Measurements from ENCODE around the gene DCAF16.
"Not testable (repeated sequence)": the region's sequence is repeated elsewhere in the genome, so short reads cannot be mapped to it uniquely, and the experiment has no call there.

DCAF16 gene

GRCh38 chr4:17810260-17811077 lies at the start of gene DCAF16, which contains the start of gene NCAPG:
Gene DCAF16, minus strand, starts transcription at chr4:17810757. Its CDS starts 6,616 bp downstream, at chr4:17804141.
Gene NCAPG, plus strand, starts transcription at chr4:17810979. Its CDS starts 99 bp downstream, at chr4:17811078.
- peak within 1 kb of the TSS; percentile 85 for H3K27ac ChIP-seq

DNA sequence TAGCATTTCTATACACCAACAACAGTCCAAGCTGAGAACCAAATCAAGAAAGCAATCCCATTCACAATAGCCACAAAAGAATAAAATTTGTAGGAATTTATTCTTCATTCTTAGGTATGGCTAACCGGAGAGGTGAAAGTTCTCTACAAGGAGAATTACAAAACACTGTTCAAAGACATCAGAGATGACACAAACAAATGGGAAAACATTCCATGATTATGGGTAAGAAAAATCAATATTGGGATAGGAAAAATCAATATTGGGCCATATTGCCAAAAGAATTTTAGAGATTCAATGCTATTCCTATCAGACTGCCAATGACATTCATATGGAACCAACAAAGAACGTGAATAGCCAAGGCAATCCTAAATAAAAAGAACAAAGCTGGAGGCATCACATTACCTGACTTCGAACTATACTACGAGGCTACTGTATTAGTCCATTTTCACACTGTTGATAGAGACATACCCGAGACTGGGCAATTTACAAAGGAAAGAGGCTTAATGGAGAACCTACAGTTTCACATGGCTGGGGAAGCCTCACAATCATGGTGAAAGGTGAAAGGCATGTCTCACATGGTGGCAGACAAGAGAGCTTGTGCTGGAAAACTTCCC lies 49.3 kb upstream of the DCAF16 start:
- H3K27ac ChIP-seq: no peak overlapping the region
- TF ChIP-seq ZFX (IDR thresholded peaks at IDR 0.05; ENCODE audit: borderline replicate concordance) (no peak), CTCF (IDR thresholded peaks at IDR 0.05) (no peak)

More at GRCh38 chr4:17810260-17811077, at the start of gene DCAF16, which contains the start of gene NCAPG:
- TF ChIP-seq ZFX (IDR thresholded peaks at IDR 0.05; ENCODE audit: borderline replicate concordance) (no peak), CTCF (IDR thresholded peaks at IDR 0.05) (no peak)

- H3K27ac ChIP-seq: no peak overlapping the region
- TF ChIP-seq CTCF (IDR thresholded peaks at IDR 0.05): no peak
- no peak for TF ChIP-seq ZFX (IDR thresholded peaks at IDR 0.05; ENCODE audit: borderline replicate concordance)
These were observed 43.5 kb upstream of the DCAF16 start for GRCh38 chr4:17854036-17854435.

- TF ChIP-seq CTCF (IDR thresholded peaks at IDR 0.05) (no peak), ZFX (IDR thresholded peaks at IDR 0.05; ENCODE audit: borderline replicate concordance) (no peak)
- H3K27ac ChIP-seq: no peak overlapping the region
These were observed 41.4 kb upstream of the DCAF16 start for GRCh38 chr4:17851959-17852358.

DNA sequence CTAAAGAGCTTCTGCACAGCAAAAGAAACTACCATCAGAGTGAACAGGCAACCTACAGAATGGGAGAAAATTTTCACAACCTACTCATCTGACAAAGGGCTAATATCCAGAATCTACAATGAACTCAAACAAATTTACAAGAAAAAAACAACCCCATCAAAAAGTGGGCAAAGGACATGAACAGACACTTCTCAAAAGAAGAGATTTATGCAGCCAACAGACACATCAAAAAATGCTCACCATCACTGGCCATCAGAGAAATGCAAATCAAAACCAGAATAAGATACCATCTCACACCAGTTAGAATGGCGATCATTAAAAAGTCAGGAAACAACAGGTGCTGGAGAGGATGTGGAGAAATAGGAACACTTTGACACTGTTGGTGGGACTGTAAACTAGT lies 39.7 kb upstream of the DCAF16 start:
- not testable (repeated sequence) for H3K27ac ChIP-seq

DNA sequence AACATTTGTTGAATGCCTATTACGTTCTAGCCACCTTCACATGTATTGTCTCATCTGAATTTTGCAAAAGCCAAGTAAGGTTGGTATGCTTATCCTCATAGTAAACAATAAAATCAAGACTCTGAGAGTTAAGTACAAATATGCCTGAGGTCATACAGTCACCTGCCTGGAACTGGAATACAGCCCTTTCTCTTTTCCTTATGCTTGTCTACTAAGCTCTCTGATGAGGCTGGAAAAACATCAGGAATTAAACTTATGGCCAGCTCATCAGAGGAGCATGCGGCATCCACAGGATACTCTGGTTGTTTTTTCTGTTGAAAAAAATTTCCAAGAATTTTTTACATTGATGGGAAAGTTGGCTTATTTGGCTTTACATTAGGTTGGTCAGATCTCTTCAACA lies 35.7 kb upstream of the DCAF16 start:
- no peak for TF ChIP-seq CTCF (IDR thresholded peaks at IDR 0.05)
- no peak for TF ChIP-seq ZFX (IDR thresholded peaks at IDR 0.05; ENCODE audit: borderline replicate concordance)
- no peak overlapping the region for H3K27ac ChIP-seq

- H3K27ac ChIP-seq: no peak overlapping the region
- TF ChIP-seq CTCF (IDR thresholded peaks at IDR 0.05) (no peak), ZFX (IDR thresholded peaks at IDR 0.05; ENCODE audit: borderline replicate concordance) (no peak)
These were observed 13.5 kb upstream of the DCAF16 start for GRCh38 chr4:17823871-17824669.

Measured in 22Rv1 (cell line).